Activated CD8-positive, alpha-beta memory T cell treated with anti-CD3 and anti-CD28 coated beads for 48 hours (primary cell): ENCODE measurements around the gene GPSM1.
"Not testable (repeated sequence)": the region's sequence is repeated elsewhere in the genome, so short reads cannot be mapped to it uniquely, and the experiment has no call there.

Source experiments
- DNase-seq, 3 experiments: peaks; one replicate each; pipeline ENCODE4 v3.0.0-alpha.2; 2020; ENCODE audit warnings: low read depth in 2 of 3, low spot score in 2 of 3

GPSM1 gene

GRCh38 chr9:136392538-136393449, 65.5 kb downstream of the GPSM1 start:
- no peak for DNase-seq

- DNase-seq: no peak
Measured at GRCh38 chr9:136393531-136393930, 66.2 kb downstream of the GPSM1 start.

- no peak for DNase-seq
Measured at GRCh38 chr9:136394312-136395019, 67.1 kb downstream of the GPSM1 start.

GRCh38 chr9:136395020-136395340, 67.6 kb downstream of the GPSM1 start:
- DNase-seq: no peak

GRCh38 chr9:136395345-136396218, 68.2 kb downstream of the GPSM1 start:
- DNase-seq: no peak

- no peak for DNase-seq
Measured at GRCh38 chr9:136396219-136396515, 68.8 kb downstream of the GPSM1 start.

- no peak for DNase-seq
Measured at GRCh38 chr9:136397643-136398042, 70.3 kb downstream of the GPSM1 start.

- no peak for DNase-seq
Measured at GRCh38 chr9:136398286-136398685, 70.9 kb downstream of the GPSM1 start.

GRCh38 chr9:136399176-136400037, 72.1 kb downstream of the GPSM1 start:
- no peak for DNase-seq

- peak; percentile 67 to 74 (median 74) for DNase-seq
Measured at GRCh38 chr9:136400038-136400834, 72.9 kb downstream of the GPSM1 start, which contains the start of gene SNAPC4. TSS of gene SNAPC4 (minus strand) at chr9:136400170. CDS start at chr9:136398428, 1,742 bp downstream.

- DNase-seq: no peak
Measured at GRCh38 chr9:136401173-136401922, 74.0 kb downstream of the GPSM1 start.

- DNase-seq: no peak
Measured at GRCh38 chr9:136402067-136402466, 74.7 kb downstream of the GPSM1 start.

- peak; percentile 38 to 62 (median 46) for DNase-seq
Measured at GRCh38 chr9:136403538-136403914, 76.2 kb downstream of the GPSM1 start.

- peak in 1 of 3 experiments; percentile 12 for DNase-seq
Measured at GRCh38 chr9:136403915-136404800, 76.8 kb downstream of the GPSM1 start.

GRCh38 chr9:136404801-136405136, 77.4 kb downstream of the GPSM1 start:
- no peak for DNase-seq

- DNase-seq: no peak
Measured at GRCh38 chr9:136405481-136405880, 78.1 kb downstream of the GPSM1 start.

GRCh38 chr9:136405904-136406303, 78.6 kb downstream of the GPSM1 start:
- DNase-seq: not testable (repeated sequence)

- not testable (repeated sequence) for DNase-seq
Measured at GRCh38 chr9:136407061-136407460, 79.7 kb downstream of the GPSM1 start.
